Measurements from ENCODE around the gene SLC6A20. TPM values are rescaled to one million over a fixed set of nuclear protein-coding genes. Genes with fewer than 3 reads are reported as not detected.

The SLC6A20 gene
- total RNA-seq, 4 donors from 2014 or later, result 0.13 to 0.22 TPM; not detected in 2

- intact Hi-C loops (cut with DNase I), result no loop called here
- WGBS, 2 donors, result 93 to 95% methylated on average over 8 to 9 of the region's 9 CpGs
- TF ChIP-seq, protein P1, sequence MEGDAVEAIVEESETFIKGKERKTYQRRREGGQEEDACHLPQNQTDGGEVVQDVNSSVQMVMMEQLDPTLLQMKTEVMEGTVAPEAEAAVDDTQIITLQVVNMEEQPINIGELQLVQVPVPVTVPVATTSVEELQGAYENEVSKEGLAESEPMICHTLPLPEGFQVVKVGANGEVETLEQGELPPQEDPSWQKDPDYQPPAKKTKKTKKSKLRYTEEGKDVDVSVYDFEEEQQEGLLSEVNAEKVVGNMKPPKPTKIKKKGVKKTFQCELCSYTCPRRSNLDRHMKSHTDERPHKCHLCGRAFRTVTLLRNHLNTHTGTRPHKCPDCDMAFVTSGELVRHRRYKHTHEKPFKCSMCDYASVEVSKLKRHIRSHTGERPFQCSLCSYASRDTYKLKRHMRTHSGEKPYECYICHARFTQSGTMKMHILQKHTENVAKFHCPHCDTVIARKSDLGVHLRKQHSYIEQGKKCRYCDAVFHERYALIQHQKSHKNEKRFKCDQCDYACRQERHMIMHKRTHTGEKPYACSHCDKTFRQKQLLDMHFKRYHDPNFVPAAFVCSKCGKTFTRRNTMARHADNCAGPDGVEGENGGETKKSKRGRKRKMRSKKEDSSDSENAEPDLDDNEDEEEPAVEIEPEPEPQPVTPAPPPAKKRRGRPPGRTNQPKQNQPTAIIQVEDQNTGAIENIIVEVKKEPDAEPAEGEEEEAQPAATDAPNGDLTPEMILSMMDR (IDR thresholded peaks at IDR 0.05), result no peak
- TF ChIP-seq POLR2A (IDR thresholded peaks at IDR 0.05), result no peak
- no peaks in the 10 kb centered on the region for H3K27me3 ChIP-seq
- H3K27ac ChIP-seq, result no peak overlapping the region
- no peak for DNase-seq
- H3K4me1 ChIP-seq, result no peaks in the 10 kb centered on the region
- H3K36me3 ChIP-seq, result no peaks in the 10 kb centered on the region
- H3K9me3 ChIP-seq, result no peaks in the 10 kb centered on the region
- H3K4me3 ChIP-seq (replicated peaks in 1 of 3), result no peak overlapping the region
Measured at GRCh38 chr3:45802146-45802545, 5.8 kb upstream of the SLC6A20 start.

- no peak for DNase-seq
- H3K27ac ChIP-seq, result no peak overlapping the region
- H3K27me3 ChIP-seq, result no peaks in the 10 kb centered on the region
- TF ChIP-seq POLR2A (IDR thresholded peaks at IDR 0.05), result no peak
- TF ChIP-seq, protein P1 (IDR thresholded peaks at IDR 0.05), result no peak
- intact Hi-C loops (cut with DNase I), result no loop called here
- no peak overlapping the region for H3K4me3 ChIP-seq (replicated peaks in 1 of 3)
- no peaks in the 10 kb centered on the region for H3K36me3 ChIP-seq
- peaks cover 5 to 11% of the 10 kb centered on the region in 2 donors for H3K4me1 ChIP-seq
- 67 to 100% methylated on average over 1 to 3 of the region's 4 CpGs for WGBS, 2 donors
- no peaks in the 10 kb centered on the region for H3K9me3 ChIP-seq
Measured at GRCh38 chr3:45800611-45801010, 4.3 kb upstream of the SLC6A20 start.

DNA sequence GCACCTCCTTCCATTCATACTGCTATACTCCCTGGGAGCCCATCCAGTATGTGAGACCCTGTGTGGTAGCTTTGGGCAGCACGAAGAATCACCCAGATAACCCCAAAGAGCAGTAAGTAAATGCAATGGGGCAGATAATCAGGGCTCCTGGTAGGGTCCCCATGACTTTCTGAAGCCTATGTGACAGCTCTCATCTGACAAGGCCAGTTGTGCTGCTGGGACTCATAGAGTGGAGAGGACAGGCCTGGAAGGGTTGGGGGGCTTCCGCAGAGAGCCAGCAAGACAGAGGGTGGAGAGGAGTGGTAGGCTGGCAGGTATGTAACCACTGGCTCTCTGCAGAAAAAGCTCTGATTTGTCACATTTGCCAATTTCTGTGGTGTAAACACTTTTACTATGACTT lies 3.2 kb upstream of the SLC6A20 start:
- Histone ChIP-seq H3K36me3 (no peaks in the 10 kb centered on the region), H3K4me3 (replicated peaks in 1 of 3) (no peak overlapping the region), H3K27me3 (no peaks in the 10 kb centered on the region), H3K27ac (no peak overlapping the region), H3K4me1 (peaks cover 5 to 11% of the 10 kb centered on the region in 2 donors), H3K9me3 (no peaks in the 10 kb centered on the region)
- intact Hi-C loops (cut with DNase I), result no loop called here
- no peak for DNase-seq
- TF ChIP-seq POLR2A (IDR thresholded peaks at IDR 0.05), result no peak
- TF ChIP-seq, protein P1 (IDR thresholded peaks at IDR 0.05), result no peak
- WGBS, 2 donors, result 100% methylated on average over 2 of the region's 2 CpGs

DNA sequence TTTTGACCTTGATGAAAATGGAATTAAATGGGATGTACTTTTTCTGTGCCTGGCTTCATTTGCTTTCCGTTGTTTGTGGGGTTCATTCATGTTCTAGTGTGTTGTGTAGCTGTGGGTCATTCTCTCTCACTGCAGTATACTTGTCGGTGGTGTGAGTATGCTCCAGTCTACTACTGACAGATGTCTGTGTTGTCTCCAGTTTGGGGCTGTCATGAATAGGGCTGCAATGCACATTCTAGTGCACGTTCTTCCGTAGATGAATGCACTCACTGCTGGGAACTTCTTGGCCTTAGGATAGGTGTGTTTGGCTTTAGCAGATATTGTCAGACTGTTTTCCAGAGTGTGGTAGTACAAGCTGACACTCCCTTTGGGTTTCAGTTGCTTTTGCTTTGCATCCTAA lies 1.7 kb upstream of the SLC6A20 start:
- no peak for DNase-seq
- TF ChIP-seq, protein P1 (IDR thresholded peaks at IDR 0.05), result no peak
- TF ChIP-seq POLR2A (IDR thresholded peaks at IDR 0.05), result no peak
- H3K4me3 ChIP-seq (replicated peaks in 1 of 3), result no peak overlapping the region
- intact Hi-C loops (cut with DNase I), result no loop called here
- H3K9me3 ChIP-seq, result no peaks in the 10 kb centered on the region
- no peaks in the 10 kb centered on the region for H3K36me3 ChIP-seq
- peaks cover 5 to 11% of the 10 kb centered on the region in 2 donors for H3K4me1 ChIP-seq
- no peak overlapping the region for H3K27ac ChIP-seq
- 62 to 69% methylated on average over 4 of the region's 4 CpGs for WGBS, 2 donors
- no peaks in the 10 kb centered on the region for H3K27me3 ChIP-seq

- Histone ChIP-seq H3K4me1 (peaks cover 5 to 11% of the 10 kb centered on the region in 2 donors), H3K4me3 (replicated peaks in 1 of 3) (no peak overlapping the region)
Measured at GRCh38 chr3:45796902-45797637, 734 bp upstream of the SLC6A20 start.

More at GRCh38 chr3:45796902-45797637, 734 bp upstream of the SLC6A20 start:
- DNase-seq, result no peak
- WGBS, 2 donors, result 64% methylated on average over 13 of the region's 13 CpGs
- no peaks in the 10 kb centered on the region for H3K9me3 ChIP-seq
- TF ChIP-seq POLR2A (IDR thresholded peaks at IDR 0.05), result no peak
- TF ChIP-seq, protein P1 (IDR thresholded peaks at IDR 0.05), result no peak
- intact Hi-C loops (cut with DNase I), result no loop called here
- no peaks in the 10 kb centered on the region for H3K36me3 ChIP-seq
- H3K27me3 ChIP-seq, result no peaks in the 10 kb centered on the region
- no peak overlapping the region for H3K27ac ChIP-seq
